ENCODE measurements around the gene ABITRAM.
A peak's percentile ranks its signal among the peaks of the same experiment; 100 is the strongest.
"Not testable (repeated sequence)": the region's sequence is repeated elsewhere in the genome, so short reads cannot be mapped to it uniquely, and the experiment has no call there.

ABITRAM gene, protein sequence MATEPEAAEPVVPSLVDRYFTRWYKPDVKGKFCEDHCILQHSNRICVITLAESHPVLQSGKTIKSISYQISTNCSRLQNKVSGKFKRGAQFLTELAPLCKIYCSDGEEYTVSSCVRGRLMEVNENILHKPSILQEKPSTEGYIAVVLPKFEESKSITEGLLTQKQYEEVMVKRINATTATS

DNA sequence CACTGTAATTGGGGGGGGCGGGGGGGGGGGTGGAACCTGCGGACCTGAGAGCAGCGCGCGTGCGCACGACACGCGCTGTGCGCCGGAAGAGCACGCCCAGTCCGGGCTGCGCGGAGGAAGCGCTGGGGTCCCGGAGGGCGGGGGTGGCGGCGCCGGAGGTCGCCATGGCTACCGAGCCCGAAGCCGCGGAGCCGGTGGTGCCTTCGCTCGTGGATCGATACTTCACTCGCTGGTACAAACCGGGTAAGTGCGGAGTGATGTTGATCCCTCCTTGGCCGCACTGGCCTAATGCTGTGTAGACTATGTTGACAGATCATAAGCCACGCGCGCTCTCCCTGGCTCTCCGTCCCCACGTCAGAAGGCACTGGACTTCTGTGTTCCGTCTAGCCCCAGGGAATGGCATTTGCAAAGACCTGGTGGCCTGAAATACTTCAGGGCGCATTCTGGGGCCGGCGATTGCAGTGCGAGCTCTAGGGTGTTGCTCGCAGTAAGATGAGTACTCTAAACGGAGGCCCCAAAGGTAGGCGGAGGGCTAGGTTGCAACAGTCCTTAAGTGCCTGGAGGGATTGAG is at the start of gene ABITRAM:
Gene ABITRAM, plus strand, starts transcription at position 78 of the 571 bp plus-strand sequence. Its CDS starts 87 bp downstream, at position 165.
- DNase-seq (ENCODE audit: low read depth): peak; percentile 72

DNA sequence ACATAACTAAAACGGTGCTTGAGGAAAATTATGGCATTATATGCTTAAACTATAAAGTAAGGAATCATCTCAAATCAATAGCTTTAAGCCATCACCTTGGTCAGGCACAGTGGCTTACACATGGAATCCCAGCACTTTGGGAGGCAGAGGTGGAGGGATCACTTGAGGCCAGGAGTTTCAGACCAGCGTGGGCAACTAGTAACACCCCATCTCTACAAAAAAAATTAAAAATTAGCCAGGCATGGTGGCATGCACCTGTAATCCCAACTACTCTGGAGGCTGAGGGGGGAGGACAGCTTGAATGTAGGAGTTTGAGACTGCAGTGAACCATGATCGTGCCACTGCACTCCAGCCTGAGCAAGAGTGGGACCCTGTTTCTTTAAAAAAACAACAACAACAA is 49.5 kb upstream of the ABITRAM start:
- no peak for DNase-seq (ENCODE audit: low read depth)

DNA sequence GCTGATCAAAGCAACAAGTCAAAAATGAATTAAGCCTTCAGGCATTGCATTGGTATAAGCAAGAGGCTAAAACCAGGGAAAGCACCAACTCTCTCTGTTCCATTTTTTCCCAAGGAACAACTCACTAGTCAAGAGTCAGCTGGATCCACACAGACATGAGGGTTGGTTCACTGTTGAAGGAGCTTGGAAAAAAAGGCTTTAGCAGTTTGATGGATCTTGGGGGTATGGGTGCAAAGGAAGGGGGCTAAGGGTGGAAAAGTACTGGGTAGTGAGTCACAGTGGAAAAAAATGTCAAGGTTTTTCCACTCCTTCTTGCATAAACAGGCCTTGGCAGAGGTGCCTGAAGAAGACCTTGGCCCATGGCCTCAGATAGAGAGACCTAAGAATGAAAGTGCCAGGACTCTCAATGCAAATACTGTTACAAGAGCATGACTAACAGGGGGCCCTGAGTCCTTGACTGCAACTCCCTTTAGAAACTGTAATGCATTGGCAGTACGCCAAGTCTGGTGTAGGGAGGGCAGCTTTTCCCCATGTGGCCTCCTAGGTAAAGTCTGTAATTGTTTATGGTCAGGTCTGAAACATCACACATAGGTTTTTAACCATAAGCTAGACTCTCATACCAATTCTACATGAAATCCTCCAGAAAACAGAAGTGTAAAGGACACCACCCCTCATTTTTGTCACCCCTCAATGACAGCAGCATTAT is 48.4 kb upstream of the ABITRAM start:
- peak; percentile 80 for DNase-seq (ENCODE audit: low read depth)

DNA sequence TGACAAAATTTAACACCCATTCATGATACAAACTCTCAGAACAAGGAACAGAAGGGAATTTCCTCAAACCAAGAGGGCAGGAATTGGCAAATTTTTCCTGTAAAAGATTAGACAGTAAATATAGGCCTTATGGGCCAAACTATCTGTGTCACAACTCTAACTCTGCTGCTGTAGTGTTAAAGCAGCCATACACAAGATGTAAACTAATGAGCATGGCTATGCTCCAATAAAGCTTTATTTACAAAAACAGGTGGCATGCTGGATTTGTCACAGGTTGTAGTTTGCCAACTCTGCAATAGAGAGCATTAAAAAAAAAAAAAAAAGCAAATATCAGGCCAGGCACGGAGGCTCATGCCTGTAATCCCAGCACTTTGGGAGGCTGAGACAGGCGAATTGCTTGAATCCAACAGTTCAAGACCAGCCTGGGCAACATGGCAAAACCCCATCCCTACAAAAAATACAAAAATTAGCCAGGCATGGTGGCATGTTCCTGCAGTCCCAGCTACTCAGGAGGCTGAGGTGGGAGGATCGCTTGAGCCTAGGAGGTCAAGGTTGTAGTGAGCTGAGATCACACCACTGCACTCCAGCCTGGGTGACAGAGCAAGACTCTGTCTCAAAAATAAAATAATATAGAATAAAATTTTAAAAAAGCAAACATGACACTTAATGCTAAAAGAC is 47.5 kb upstream of the ABITRAM start:
- DNase-seq (ENCODE audit: low read depth): not testable (repeated sequence)

DNA sequence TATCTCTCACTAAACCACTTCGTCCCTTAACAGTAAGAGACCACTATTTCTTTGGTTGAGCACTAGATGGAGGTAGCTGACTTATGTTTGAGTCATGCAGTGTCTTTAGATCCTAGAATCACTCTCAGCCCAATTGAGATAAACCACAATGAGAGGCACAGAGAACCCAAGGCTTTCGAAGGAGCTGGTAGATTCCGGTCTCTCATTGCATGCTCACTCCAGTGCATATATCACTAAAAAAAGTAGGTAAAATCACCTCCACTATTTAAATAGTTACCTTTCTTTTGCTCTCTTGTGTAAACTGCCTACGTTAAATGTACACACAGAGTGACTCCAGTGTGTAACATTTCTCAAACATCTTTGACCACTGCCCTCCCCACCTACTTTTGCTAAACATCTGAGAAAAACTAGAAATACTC is 44.5 kb upstream of the ABITRAM start:
- peak; percentile 9 for DNase-seq (ENCODE audit: low read depth)

DNA sequence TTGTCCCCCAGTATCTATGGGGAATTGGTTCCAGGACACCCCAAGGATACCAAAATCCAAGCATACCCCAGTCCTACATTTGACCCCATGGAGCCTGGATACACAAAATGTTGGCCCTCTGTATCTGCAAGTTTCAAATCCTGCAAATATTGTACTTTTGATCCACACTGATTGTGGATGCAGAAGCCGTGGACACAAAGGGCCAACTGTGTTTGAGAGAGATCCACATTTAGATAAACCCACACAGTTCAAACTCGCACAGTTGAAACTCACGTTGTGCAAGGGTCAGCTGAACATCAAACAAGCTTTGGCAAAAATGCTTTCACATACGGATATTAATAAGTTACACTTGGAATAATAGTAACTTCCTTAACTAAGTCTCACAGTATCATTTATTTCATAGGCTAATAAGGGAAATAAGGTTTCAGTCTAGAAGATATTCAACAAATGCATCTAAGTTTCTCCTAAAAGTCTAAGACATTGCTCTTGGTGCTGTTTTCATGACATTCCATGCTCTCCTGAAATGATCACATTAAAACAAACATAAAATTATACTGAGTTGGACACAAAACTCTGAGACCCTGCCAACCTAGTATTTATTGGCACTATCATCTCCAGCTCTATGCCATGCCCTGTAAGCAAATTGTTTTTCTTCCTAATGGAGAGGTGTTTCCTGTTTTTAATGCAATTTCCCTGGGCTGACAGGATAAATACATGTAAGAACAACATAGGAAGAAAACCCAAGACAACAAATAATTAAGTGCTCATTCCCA is 39.8 kb upstream of the ABITRAM start:
- no peak for DNase-seq (ENCODE audit: low read depth)

DNA sequence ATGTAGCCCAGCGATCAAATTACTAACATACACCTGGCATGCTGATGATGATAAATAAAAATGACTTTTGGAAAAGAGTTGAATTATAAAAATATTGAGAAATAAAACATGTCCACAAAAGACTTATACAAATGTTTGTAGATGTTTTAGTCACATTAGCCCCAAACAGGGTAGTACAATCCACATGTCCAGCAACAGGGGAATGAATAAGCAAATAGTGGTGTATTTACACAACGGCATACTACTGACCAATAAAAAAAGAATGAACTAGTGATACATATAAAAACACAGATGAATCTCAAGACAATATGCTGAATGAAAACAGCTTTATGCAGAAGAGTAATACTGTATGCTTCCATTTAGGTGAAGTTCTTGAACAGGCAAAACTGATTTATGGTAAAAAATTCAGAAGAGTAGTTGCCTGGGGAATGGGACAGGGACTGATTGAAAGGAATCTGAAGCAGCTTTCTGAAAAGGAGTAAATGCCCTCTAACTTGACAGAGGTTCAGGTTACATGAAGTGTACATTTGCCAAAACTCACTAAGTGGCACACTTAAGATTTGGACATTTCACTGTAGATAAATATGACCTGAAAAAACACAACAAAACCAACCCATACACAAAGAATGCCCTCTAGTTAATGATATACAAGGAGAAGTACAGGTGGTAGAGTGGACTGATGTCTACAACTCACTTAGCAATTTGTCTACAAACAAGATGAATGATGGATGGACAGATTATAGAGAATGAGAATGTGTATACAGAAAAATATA is 36.7 kb upstream of the ABITRAM start:
- DNase-seq (ENCODE audit: low read depth): no peak

DNA sequence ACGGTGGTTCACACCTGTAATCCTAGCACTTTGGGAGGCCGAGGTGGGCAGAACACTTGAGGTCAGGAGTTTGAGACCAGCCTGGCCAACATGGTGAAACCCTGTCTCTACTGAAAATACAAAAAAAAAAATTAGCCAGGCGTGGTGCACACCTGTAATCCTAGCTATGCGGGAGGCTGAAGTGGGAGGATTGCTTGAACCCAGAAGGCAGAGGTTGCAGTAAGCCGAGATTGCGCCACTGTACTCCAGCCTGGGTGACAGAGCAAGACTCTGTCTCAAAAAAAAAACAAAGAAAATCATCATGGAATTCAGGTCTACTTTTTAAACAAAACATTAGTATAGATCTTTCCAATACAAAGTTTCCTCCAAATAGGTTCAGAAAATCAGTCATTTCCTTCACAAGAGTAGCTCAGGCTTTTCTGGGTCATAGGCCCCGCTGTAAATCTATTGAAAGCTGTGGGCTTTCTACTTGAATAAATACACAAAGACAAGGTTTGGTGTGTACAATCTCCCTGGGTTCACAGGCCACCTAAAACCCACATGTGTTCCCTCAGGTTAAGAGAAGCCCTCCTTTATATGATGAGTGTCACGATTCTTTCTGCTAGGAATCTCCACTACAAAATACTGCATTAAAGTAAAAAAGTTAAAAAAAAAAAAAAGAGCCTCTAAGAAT is 35.0 kb upstream of the ABITRAM start:
- DNase-seq (ENCODE audit: low read depth): not testable (repeated sequence)

DNA sequence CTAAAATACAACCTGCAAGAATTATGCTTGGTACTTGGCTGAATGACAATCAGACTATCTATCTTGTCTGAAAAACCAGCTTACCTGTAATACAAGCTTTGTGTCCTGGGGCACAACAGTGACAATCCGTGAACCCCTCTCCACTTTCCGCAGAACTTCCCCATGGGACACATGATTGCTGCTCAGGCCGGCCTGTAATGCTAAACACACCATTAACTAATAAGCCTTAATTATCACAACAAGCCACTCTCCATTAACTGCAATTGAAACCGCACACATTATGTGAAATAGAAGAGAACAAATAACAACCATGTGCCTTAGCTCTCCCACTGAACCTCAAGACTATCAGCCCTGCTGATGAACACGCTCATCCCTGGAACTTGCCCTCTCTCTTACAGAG is 34.0 kb upstream of the ABITRAM start:
- DNase-seq (ENCODE audit: low read depth): no peak

DNA sequence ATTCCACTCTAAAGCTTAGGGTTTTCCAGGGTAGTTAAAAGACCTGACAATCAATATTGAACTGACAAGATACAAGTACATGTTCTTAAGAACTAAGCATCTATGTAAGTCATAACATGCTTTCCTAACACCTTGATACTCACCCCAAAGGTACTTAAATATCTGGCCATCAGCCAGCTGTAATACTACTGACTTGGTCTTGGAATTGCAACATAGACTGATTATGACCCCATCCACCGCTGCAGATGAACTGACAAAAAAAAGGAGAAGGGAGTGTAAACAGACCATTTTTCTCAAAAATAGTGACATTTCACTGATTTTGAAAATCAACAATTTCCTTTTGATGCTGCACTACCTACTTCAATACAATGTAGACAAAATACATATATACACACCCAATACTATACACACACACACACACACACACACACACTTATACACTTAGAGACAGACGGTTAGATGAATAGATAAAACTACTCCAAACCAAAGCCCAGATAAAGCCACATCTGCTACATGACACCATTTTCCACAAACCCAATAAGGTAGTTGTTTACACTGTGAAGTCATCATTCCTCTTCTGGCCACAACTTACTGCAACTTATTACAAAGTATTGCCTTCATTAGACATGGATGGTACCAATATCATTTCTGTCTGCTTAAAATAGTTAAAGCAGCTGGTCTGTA is 30.6 kb upstream of the ABITRAM start:
- DNase-seq (ENCODE audit: low read depth): no peak

DNA sequence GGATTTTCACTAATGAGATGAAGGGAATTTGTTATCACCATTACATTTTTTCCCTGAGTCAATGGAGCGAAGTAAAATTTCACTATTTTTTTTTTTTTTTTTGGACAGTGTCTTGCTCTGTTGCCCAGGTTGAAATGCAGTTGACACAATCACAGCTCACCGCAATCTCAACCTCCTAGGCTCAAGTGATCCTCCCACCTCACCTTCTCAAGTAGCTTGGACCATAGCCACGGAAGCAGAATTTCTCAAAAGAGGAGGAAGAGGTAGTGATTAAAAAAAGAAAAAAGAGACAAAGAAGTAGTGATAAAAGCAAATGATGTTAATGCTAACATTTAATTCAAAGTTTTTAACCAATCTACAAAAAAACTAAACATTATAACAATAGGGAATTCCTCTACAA is 30.0 kb upstream of the ABITRAM start:
- no peak for DNase-seq (ENCODE audit: low read depth)

DNA sequence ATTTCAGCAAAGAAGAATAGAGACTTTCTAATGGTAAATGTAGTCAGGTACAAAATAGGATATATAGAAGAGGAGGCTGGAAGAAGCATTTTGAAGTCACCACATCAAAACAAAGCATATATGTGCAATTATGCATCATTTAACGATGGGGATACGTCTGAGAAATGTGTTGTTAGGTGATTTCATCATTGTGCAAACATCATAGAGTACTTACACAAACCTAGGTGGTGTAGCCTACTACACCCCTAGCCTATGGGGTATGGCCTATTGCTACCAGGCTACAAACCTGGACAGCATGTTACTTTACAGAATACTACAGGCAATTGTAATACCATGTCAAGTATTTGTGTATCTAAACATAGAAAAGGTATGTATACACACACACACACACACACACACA is 28.7 kb upstream of the ABITRAM start:
- no peak for DNase-seq (ENCODE audit: low read depth)

DNA sequence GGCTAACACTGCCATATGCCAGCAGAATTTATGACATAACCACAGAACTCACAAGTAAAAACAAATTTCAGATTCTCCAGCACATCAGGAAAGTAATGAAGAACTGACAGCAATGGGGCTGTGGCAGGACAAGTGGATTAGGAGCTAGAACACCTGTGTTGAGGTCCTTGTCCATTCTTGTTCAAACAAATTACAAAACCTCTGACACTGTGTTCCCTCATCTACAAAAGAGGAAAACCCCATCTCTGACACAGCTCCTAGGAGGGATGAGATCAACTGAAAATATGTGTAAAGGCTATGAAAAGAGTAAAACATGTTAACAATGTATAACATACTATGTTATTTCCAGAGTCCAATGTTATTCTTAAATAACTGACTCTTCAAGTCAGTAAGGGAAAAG is 23.8 kb upstream of the ABITRAM start:
- DNase-seq (ENCODE audit: low read depth): no peak

DNA sequence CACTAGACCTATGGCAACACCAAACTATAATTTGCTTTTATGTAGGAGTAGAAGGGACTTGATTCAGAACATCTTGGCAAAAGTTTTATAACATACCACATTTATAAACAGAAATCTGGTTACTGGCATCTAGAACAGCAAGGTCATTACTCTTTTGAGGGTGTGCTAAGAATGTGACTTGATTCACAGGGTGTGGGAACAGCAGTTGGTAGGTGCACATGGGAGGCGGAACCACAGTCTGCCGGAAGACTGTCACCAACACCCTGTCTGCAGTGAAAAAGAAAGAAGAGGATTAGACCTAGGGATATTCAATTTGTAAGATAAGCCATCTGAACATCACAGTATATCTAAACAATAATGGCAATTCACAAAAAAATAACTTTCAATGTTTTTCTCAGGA is 23.3 kb upstream of the ABITRAM start:
- no peak for DNase-seq (ENCODE audit: low read depth)

DNA sequence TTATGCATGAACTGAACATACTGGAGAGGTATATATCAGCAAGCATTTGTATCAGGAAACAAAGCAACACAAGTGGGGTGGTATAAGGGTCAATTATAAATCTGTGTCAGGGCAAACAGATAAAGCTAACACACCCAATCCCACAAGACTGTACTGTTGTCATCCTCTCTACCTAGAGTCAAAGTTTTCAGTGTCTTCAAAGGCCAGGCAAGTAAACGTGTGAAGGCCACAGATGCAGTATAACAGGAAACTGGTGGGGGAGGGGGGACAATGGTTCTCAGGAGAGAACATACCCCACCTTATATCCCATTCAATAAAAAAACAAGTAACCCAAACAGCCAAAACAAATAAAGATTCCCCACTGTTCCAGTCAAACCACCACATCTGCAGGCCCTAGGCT is 22.4 kb upstream of the ABITRAM start:
- no peak for DNase-seq (ENCODE audit: low read depth)

DNA sequence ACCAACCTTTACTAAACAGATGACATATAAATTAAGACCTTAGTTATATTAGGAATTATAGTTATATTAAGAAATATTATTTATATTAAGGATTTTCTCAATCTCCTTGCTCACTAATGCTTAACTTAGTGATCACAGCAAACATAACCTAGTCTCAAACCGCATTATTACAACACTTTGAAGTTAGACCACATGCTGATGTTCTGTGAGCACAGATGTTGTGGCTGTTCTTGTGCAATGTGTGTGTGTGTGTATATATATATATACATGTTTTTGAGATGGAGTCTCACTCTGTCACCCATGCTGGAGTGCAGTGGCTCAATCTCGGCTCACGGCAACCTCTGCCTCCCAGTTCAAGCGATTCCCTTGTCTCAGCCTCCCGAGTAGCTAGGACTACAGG is 20.8 kb upstream of the ABITRAM start:
- DNase-seq (ENCODE audit: low read depth): no peak

DNA sequence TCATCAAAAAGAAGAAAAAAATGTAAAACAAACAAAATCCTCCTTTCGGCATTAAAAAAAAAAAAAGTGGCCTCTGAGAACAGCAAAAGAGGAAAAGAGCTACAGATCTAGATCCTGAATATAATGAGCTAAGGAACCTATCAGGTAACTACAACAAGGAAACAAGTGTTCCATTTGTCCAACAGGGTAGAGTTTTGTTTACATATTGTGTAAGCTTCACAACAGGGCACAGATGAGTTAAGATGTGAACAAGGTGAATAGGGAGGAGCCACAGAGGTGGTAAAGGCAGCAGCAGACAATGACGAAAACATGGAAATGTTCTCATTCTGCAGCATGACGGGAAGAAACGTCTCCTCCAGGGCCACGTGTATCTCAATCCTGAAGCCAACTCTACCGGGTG is 14.7 kb upstream of the ABITRAM start:
- no peak for DNase-seq (ENCODE audit: low read depth)

DNA sequence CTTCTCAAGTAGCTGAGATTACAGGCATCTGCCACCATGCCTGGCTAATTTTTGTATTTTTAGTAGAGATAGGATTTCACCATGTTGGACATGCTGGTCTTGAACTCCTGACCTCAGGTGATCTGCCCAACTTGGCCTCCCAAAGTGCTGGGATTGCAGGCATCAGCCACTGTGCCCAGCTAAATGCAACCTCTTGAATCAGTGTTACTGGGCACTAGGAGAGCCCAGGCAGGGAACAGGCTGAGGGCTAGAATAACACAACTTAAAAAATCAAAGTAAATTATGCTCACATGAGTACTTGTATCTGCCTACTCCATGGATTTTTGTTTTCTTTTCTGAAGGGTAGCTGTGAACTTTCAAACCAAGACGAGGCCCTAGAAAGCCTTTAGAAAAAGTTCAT is 13.8 kb upstream of the ABITRAM start:
- DNase-seq (ENCODE audit: low read depth): not testable (repeated sequence)

DNA sequence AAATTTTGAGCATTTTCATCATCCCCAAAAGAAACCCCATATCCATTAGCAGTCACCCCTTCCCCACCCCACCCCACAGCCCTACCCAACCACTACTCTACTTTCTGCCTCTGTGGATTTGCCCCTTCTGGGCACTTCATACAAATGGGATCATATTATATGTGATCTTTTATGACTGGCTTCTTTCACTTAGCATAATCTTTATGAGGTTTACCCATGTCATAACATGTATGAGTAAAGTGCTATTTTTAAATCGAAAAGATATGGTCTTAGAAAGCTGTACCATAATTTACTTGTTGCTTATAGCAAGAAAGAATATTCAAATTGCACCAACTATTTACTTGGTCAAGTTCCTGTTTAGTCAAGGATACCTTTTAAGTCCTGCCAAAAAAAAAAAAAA is 13.0 kb upstream of the ABITRAM start:
- no peak for DNase-seq (ENCODE audit: low read depth)

DNA sequence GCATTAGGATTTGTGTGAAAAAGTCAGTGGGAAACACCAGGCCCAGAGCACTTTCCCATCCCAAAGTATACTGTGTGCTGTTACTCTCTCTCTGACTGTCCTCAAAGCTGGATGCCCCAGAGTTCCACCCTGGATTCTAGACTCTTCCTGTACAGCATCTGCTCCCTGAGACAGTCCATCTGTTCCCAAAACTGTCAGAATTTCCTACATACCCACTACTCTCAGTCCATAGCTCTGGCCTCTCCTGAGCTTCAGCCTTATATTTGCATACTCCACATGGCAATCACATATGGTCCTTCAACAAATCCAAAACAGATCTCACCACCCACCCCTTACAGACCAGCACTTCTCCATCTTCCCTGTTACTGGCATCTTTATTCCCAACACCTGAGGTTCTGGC is 9.7 kb upstream of the ABITRAM start:
- no peak for DNase-seq (ENCODE audit: low read depth)

All from fibroblast of the conjunctiva (primary cell).